Thymus (tissue), 11 donors: ENCODE results near the gene CRYAA. TPM values are rescaled to one million over a fixed set of nuclear protein-coding genes. Genes with fewer than 3 reads are reported as not detected.
"Not testable (repeated sequence)": the region's sequence is repeated elsewhere in the genome, so short reads cannot be mapped to it uniquely, and the experiment has no call there.

Source experiments
- DNase-seq, 9 donors: peaks; one replicate each; pipeline ENCODE4 v3.0.0-alpha.2; 2013; ENCODE audit warnings: low spot score in 9 of 9, low read depth in 6 of 9, missing footprints in 1 of 9
- H3K27ac ChIP-seq, 2 donors: one replicate each; pipeline ENCODE4 v1.5.1; 2013; ENCODE audit warnings: control low read depth in 1 of 2, low read depth in 1 of 2, low read length in 1 of 2, mild to moderate bottlenecking in 1 of 2, moderate library complexity in 1 of 2
- H3K27me3 ChIP-seq, 2 donors: one replicate each; pipeline ENCODE4 v1.5.1; 2013; ENCODE audit warnings: low read length in 1 of 2; ENCODE audit not compliant: control insufficient read depth in 2 of 2, insufficient read depth in 1 of 2
- H3K36me3 ChIP-seq, 2 donors: one replicate each; pipeline ENCODE4 v1.5.1; 2013; ENCODE audit warnings: low read length in 1 of 2, mild to moderate bottlenecking in 1 of 2, moderate library complexity in 1 of 2; ENCODE audit not compliant: control insufficient read depth in 2 of 2, insufficient read depth in 2 of 2
- H3K4me1 ChIP-seq, 2 donors: one replicate each; pipeline ENCODE4 v1.5.1; 2013; ENCODE audit warnings: low read length in 2 of 2; ENCODE audit not compliant: control insufficient read depth in 2 of 2, insufficient read depth in 2 of 2
- H3K4me3 ChIP-seq, 2 donors: one replicate each; pipeline ENCODE4 v1.5.1; 2013; ENCODE audit warnings: low read length in 2 of 2, control low read depth in 1 of 2, mild to moderate bottlenecking in 1 of 2
- H3K9me3 ChIP-seq, 2 donors: one replicate each; pipeline ENCODE4 v1.5.1; 2013; ENCODE audit warnings: low read length in 1 of 2, mild to moderate bottlenecking in 1 of 2; ENCODE audit not compliant: control insufficient read depth in 2 of 2, insufficient read depth in 1 of 2
- WGBS: extraction: QIAGEN DNeasy Blood & Tissue Kit; methylation state at CpG from one replicate; pipeline ENCODE4 v1.1.7; 2013; 5-methylcytosine and 5-hydroxymethylcytosine counted together
- polyA plus RNA-seq: library from polyadenylated mRNA; stranded (reverse); fragments of 200-250 nt; gene quantifications from one replicate; pipeline ENCODE4 v1.2.3, GENCODE V29; 2013
- total RNA-seq: library from RNA; stranded (reverse); fragments of 120-200 nt; gene quantifications from one replicate; pipeline ENCODE4 v1.2.4, GENCODE V29; 2013
- donor health status: healthy.

CRYAA gene
- total and polyA plus RNA-seq, 2 donors: 2.3 TPM; not detected in 1

DNA sequence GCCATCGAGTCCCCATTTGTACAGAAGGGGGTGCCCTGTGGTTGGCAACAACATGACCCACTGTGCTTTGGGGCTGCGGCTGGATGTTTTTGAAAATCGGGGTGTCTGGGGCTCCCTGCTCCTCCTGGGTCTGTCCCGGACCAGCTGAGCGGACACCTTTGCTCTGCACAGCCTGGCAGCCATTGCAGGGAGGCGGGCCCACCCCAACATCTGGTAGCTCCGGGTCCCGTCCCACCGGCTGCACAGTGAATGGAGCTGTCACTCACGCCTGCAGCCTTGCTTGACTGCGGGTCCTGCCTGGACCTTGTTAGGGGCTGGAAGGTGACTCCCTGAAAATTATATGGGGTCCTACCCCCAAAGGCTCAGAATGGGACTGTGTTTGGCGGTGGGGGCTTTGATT is 5.1 kb downstream of the CRYAA start:
- H3K4me3 ChIP-seq, H3K36me3 ChIP-seq, DNase-seq, H3K4me1 ChIP-seq, H3K9me3 ChIP-seq, H3K27me3 ChIP-seq, H3K27ac ChIP-seq: not testable (repeated sequence)
- 93% methylated on average over 8 of the region's 12 CpGs for WGBS

DNA sequence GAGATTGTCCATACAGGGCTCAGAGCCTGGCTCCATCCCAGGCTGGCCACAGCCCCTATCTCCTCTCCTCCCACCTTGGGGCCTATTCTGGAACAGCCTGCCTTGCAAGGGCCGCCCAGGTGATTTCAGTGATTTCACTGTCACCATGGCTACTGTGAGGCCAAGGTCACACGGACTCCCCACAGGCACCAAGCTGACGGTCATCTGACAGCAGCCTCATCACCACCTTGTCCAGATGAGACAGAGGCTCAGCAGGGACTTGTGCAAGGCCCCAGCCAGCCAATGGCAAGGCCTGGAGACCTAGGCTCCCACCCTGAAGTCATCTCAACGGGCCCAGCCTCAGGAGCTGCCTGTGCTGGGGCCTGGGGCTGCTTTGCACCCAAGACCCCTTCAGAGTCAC is 6.2 kb downstream of the CRYAA start:
- not testable (repeated sequence) for H3K36me3 ChIP-seq, H3K4me1 ChIP-seq, H3K27ac ChIP-seq, DNase-seq, H3K9me3 ChIP-seq, H3K27me3 ChIP-seq, H3K4me3 ChIP-seq
- WGBS: 89% methylated on average over 3 of the region's 4 CpGs

DNA sequence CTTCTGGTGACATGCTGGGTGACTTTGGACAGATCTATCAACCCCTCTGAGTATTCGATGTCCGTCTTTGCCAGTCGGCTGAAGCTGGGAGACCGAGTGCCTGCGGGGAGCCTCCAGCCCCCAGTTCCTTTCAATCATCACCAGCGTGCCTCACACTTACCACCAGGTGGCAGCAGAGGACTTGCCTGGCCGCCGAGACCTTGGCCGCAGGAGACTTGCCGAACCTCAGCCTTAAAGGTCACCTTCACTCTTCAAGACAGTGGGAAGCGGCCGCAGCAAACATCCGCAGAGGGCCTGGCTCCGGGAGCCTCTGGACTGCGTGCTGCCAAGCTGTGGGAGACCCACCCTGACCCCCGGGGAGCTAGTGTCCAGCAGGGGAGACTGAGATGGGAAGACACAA is 7.8 kb downstream of the CRYAA start:
- H3K36me3 ChIP-seq, H3K27ac ChIP-seq, DNase-seq, H3K4me1 ChIP-seq, H3K4me3 ChIP-seq, H3K27me3 ChIP-seq, H3K9me3 ChIP-seq: not testable (repeated sequence)
- no CpG with 5 or more reads among the region's 16 CpGs for WGBS

DNA sequence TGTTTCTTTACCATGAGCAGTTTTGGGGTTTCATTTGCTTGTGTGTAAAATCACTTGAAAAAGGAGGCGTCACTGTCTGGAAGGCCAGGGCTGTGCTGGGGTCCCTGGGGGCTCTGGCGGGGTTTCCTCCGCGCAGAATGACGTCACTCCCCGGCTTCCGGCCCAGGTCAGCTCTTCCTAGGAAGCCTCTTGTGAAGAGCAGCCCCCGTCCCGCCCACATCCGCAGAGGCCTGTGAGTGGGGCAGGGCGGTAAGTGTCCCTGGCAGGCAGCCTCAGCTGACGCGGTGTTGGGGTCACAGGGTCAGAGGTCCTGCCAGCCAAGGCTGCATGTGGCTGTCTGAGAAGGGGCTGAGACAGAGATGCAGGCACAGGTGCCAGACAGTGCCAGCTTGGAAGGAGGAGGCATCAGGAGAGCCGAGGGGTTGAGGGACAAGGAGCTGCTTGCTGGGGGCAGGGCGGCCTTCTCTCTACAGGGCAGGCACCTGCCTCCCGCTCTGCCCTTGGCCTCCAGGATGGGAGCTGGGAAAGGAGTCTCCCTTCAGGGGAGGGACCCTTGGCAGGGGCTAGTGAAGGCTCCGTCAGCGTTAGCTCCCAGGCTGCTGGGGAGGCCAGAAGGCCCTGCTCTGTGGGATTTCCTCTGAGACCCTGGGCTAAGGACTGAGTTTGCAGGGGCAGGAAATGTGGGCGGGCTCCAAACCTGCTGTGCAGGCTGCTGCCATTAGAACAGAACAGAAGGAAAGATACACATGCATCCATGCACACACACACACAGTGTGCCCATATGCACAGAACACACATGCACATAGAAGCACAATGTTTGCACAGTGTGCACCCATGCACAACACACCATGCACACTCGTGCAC is 8.5 kb downstream of the CRYAA start:
- no CpG with 5 or more reads among the region's 20 CpGs for WGBS
- not testable (repeated sequence) for H3K27ac ChIP-seq, H3K4me1 ChIP-seq, H3K9me3 ChIP-seq, H3K36me3 ChIP-seq, H3K4me3 ChIP-seq, H3K27me3 ChIP-seq, DNase-seq

DNA sequence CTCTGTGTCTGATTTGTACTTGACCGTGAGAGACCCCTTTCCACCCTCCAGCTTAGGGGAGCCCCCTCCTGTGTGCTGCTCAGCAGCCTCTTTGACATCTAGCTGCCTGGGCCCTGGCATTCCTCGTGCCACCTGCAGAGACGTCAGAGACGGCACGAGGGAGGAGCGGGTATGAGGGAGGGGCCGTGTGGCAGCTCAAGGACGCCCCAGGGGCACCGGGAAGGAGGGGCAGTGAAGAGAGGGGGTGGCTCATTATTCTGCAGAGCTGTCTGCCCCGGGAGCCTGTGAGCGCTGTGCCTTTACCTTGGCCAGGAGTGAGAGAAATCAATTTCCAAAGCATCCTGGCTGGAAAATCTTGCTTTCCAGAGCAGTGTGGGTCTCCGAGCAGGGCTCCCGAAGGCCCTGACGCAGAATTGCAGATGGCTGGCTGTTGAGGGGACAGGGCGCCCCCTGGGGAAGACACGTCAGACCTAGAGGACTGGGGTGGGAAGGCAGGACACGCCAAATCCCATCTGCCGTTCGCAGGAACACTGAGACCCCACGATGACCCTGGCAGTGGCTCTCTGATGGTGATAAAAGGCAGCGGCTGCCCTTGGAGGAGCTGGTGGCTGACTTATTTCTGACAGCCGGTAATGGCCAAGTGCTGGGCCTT is 9.5 kb downstream of the CRYAA start:
- H3K9me3 ChIP-seq, H3K4me3 ChIP-seq, H3K36me3 ChIP-seq, H3K4me1 ChIP-seq, H3K27me3 ChIP-seq, H3K27ac ChIP-seq, DNase-seq: not testable (repeated sequence)
- no CpG with 5 or more reads among the region's 22 CpGs for WGBS

DNA sequence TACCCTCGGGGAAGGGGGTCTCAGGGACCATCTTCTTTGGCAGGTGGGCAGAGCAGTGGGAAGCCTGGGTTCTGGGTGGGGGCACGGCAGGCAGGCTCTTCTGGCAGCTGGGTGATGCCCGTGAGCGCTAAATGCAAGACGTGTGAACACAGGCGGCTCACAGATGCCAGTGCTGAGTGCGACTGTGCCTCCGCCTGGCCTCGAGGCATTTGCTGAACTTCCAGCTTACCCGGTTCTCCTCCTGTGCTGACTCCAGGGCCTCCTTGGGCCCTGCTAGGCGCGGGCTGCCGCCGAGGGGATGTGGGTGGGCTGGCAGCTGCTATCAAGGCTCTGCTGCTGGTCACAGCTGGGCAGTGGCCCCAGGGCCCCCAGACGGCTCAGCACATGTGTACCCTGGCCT is 12.2 kb downstream of the CRYAA start:
- not testable (repeated sequence) for H3K9me3 ChIP-seq, H3K36me3 ChIP-seq, H3K4me3 ChIP-seq, DNase-seq, H3K27ac ChIP-seq, H3K27me3 ChIP-seq, H3K4me1 ChIP-seq
- WGBS: no CpG with 5 or more reads among the region's 15 CpGs

DNA sequence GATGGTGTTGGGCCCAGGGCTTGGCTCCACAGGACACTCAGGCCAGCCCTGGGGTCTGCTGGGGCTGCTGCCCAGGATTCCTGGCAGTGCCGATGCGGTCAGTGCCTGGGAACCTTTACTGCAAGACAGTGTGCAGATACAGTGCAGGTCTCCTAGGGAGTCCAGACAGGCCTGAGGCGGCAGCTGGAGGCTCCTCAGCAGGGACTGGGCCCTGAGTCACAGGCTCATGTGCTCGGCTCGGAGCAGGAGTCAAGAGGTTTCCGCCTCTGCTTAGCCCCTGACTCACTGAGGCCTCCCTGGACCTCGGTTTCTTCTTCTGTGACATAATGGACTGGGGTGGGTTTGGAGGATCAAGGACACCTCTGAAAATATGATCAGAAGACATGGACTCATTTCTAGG is 18.5 kb downstream of the CRYAA start:
- WGBS: 100% methylated on average over 1 of the region's 7 CpGs
- not testable (repeated sequence) for H3K4me1 ChIP-seq, H3K9me3 ChIP-seq, DNase-seq, H3K27me3 ChIP-seq, H3K36me3 ChIP-seq, H3K27ac ChIP-seq, H3K4me3 ChIP-seq

DNA sequence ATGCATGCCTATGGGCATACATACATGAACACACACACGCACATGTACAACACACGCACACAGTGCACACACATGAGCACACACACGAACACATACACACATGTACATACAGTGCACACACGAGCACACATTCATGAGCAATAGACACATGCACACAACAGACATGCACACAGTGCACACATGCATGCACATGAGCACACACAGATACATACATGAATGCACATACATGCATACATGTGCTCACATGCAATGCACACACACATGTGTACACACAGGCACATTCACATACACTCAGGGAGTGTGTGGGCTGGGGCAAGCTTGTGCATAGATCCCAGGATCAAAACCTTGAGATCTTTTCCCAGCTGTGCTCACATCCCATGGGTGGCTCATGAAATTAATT is 18.9 kb downstream of the CRYAA start:
- WGBS: 98% methylated on average over 4 of the region's 4 CpGs
- Histone ChIP-seq H3K27me3 (peaks cover 0 to 2% of the 10 kb centered on the region in 2 donors), H3K4me3 (no peak overlapping the region), H3K9me3 (peaks cover 0 to 6% of the 10 kb centered on the region in 2 donors), H3K4me1 (peaks cover 0 to 5% of the 10 kb centered on the region in 2 donors), H3K27ac (no peak overlapping the region), H3K36me3 (no peaks in the 10 kb centered on the region)
- no peak for DNase-seq

DNA sequence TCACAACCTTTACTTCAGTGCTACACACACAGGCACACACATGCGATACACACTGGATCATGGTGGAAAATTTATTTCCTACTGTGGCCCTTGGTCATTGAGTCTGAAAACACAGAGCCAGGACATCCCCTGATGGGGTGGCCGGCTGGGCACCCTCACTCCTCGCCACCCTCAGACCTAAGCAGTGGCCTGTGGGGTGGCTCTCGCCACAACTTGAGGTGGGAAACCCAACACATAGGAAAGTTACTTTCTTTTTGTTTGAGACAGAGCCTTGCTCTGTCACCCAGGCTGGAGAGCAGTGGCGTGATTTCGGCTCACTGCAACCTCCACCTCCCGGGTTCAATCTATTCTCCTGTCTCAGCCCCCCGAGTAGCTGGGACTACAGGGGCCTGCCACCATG is 19.4 kb downstream of the CRYAA start:
- peaks cover 0 to 2% of the 10 kb centered on the region in 2 donors for H3K27me3 ChIP-seq
- H3K27ac ChIP-seq: no peak overlapping the region
- no peak for DNase-seq
- H3K4me3 ChIP-seq: no peak overlapping the region
- peaks cover 0 to 9% of the 10 kb centered on the region in 2 donors for H3K4me1 ChIP-seq
- H3K9me3 ChIP-seq: peaks cover 0 to 6% of the 10 kb centered on the region in 2 donors
- H3K36me3 ChIP-seq: no peaks in the 10 kb centered on the region
- 96% methylated on average over 8 of the region's 8 CpGs for WGBS
